Endothelial cell of umbilical vein (primary cell): ENCODE data around the gene KCTD18.

Source experiments
- CTCF ChIP-seq, 2 donors: IDR thresholded peaks; 1 replicate in 1 of 2; 2 replicates in 1 of 2; pipeline ENCODE4 v1.5.1; 2011; ENCODE audit warnings: low read length in 2 of 2, mild to moderate bottlenecking in 2 of 2, moderate library complexity in 2 of 2, control low read depth in 1 of 2, inconsistent platforms in 1 of 2, low read depth in 1 of 2; ENCODE audit not compliant: insufficient read depth in 1 of 2; ENCODE audit errors: extremely low read depth in 1 of 2
- EZH2 ChIP-seq: IDR thresholded peaks from 2 replicates; pipeline ENCODE4 v1.6.1; 2012; ENCODE audit warnings: borderline replicate concordance, low read depth, mild to moderate bottlenecking, moderate library complexity, low read length, inconsistent platforms; ENCODE audit not compliant: severe bottlenecking
- FOS ChIP-seq: IDR thresholded peaks from 2 replicates; pipeline ENCODE4 v1.6.1; 2011; ENCODE audit warnings: mild to moderate bottlenecking, low read length, moderate library complexity, borderline replicate concordance; ENCODE audit not compliant: insufficient read depth
- MAX ChIP-seq: IDR thresholded peaks from 2 replicates; pipeline ENCODE4 v1.6.1; 2011; ENCODE audit not compliant: insufficient read depth, insufficient read length
- POLR2A ChIP-seq: IDR thresholded peaks from 2 replicates; pipeline ENCODE4 v1.6.1; 2012; ENCODE audit warnings: low read depth, mild to moderate bottlenecking, control low read depth, low read length
- POLR2AphosphoS5 ChIP-seq: IDR thresholded peaks from 2 replicates; pipeline ENCODE4 v1.6.1; 2012; ENCODE audit warnings: low read depth, mild to moderate bottlenecking, control low read depth, low read length, moderate library complexity; ENCODE audit not compliant: insufficient read depth

GRCh38 chr2:200439981-200440380 is 69.9 kb downstream of the KCTD18 start:
- TF ChIP-seq CTCF (IDR thresholded peaks at IDR 0.05; ENCODE audit: extremely low read depth in 1 of 2, insufficient read depth in 1 of 2, low read depth in 1 of 2, low read length in 2 of 2) (no peak), EZH2 (no peak), MAX (no peak), POLR2A (no peak), POLR2AphosphoS5 (no peak), FOS (no peak)
